ENCODE measurements around the gene MPHOSPH9.

Gene MPHOSPH9

DNA sequence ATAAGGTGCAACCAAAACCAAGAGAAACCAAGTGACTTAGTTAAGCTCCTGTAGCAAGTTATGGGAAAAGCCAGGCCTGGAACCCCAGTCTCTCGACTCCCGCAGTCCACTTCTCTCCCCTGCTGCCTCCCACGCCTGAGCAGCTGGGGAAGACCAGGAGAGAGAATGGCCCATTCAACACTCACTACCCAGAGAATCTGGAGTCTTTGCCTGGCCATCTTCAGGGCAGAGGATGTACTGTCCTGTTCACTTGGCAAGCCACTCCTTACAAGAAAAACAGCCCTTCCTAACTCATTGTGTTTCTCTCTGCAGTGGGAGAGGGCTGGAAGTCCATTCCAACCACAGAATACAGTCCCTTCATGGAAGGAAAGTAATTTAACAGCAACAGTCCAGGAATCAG, 83.9 kb downstream of the MPHOSPH9 start:
- no peak for DNase-seq (ENCODE audit: low read depth, low spot score)

DNA sequence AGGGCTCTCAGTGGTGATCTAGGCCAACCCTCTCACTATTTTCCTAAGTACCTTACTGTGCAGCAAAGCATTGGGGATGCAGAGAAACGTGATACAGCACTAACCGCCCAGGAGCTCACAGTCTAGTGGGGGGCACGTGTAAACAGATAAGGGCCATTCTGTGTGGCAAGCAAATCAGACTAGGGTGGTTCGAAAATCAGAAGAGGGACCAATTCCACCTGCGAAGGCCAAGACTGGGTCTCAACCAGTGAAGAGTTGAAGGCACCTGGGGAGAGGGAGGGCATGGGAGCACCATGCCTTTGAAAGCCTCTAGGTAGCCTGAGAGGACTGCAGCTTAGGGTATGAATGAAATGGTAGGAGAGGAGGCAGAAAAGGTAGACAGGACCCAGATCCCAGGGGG, 84.3 kb downstream of the MPHOSPH9 start:
- DNase-seq (ENCODE audit: low read depth, low spot score), result no peak

DNA sequence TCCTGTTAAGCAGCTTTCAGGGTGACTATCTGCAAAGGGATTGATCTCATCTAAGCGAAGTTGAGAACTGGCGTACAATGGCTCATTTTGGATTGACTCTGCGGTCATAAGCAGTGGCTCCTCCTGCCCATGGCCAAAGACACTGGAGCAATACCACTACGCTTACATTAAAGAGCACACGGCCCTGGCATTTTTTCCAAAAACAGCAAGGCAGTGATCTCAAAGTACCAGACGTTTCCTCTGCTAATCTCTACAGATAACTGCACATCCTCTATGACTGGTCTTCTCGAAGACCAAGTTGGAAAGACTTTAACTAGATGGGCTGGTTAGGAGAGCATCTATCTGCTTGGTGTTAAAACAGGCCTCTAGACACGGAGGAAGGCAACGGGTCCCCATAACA, 84.7 kb downstream of the MPHOSPH9 start:
- DNase-seq (ENCODE audit: low read depth, low spot score), result no peak

DNA sequence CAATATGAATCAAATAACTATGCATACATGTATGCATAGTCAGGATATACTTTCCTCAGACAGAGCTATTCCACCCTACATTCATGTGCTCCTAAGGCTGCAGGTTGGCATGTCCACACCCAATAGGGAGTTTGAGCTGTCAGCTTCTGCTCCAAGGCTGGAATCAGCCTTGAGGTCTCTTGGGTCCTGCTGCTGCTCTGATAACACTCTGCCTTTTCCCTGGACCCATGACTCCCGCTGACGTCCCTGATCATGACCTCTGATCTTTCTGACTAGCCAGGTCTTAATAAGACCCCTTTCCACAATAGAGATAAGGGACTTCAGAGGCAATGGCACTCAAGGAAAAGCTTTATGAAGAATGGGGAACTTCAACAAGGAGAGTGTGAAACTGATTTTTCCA, 87.7 kb downstream of the MPHOSPH9 start:
- DNase-seq (ENCODE audit: low read depth, low spot score), result no peak

DNA sequence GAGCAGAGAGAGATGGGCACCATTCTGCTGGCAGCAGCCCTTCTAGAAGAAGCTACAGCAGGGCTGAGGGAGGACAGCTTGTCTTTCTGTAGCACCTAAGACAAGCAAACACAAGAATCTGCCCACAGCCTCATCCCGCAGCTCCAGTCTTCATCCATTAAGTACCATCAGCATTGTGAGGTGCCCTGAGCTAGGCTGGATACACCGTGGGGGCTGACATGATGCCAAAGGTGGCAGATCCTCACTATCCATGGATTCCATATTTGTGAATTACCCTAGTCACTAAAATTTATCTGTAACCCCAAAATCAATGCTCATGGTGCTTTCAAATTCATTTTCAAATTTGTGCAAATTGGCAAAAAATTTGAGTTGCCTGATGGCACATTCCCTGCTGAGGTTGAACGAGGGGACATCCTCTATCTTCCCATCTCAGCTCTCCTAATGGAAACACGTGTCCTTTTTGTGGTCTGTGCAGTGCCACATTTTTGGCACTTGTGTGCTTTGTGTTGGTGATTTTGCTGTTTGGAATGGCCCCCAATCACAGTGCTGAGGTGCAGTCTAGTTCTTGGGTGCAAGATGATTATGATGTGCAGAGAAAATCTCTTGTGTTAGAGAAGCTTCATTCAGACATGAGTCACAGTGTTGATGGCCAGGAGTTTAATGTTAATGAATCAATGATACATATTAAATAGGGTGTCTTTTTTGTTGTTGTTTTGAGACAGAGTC, 89.0 kb downstream of the MPHOSPH9 start:
- DNase-seq (ENCODE audit: low read depth, low spot score), result no peak

DNA sequence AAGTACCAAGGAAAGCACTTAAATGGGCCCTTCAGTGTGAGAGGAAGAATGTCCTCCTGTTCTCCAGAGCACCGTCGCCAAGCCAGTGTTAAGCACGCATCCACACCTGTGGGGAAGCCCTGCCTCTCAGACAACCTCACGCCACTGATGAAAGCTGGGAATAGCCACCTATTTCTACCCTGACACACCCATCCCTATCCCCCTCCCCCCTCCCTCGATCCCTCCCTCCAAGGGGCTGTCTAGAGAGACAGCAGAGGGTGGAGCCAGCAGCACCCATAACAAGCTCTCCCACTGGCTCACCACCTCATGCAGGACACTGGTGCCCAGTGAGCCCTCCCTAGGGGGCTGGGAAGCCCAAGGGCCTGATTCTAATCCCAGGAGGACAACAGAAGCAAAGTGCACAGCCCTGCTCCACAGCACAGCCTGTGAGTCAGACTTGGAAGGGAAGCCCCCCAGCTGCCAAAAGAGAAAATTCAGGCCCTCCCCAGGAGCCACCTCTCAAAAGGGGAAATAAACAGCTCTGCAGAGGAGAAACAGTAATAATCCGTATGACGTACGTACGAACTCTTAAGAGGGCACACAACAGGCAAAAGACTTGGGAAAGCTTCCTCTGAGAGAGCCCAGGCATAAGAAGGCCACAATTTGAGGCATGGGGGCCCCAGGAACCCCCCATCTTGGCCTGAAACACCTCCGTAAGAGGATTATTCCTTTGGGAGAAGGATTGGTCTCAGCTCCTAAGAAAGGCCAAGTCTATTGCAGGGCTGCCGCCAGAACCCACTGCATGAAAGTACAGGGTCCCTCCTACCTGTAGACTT, 89.8 kb downstream of the MPHOSPH9 start:
- no peak for DNase-seq (ENCODE audit: low read depth, low spot score)

DNA sequence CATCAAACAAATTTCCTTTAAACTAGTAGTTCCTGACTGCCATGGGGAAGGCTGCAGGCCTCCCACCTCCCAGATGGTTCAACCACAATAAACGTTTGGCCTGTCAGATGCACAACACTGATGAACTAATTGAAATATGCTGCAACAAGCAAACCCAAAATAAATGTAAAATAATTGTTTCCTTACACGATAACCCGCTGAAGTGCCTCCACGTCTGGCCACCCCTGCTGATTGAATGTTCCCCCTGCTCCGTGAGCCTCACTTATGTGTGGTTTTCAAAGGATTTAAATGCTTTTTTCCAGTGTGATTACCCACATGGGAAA, 90.5 kb downstream of the MPHOSPH9 start:
- no peak for DNase-seq (ENCODE audit: low read depth, low spot score)

DNA sequence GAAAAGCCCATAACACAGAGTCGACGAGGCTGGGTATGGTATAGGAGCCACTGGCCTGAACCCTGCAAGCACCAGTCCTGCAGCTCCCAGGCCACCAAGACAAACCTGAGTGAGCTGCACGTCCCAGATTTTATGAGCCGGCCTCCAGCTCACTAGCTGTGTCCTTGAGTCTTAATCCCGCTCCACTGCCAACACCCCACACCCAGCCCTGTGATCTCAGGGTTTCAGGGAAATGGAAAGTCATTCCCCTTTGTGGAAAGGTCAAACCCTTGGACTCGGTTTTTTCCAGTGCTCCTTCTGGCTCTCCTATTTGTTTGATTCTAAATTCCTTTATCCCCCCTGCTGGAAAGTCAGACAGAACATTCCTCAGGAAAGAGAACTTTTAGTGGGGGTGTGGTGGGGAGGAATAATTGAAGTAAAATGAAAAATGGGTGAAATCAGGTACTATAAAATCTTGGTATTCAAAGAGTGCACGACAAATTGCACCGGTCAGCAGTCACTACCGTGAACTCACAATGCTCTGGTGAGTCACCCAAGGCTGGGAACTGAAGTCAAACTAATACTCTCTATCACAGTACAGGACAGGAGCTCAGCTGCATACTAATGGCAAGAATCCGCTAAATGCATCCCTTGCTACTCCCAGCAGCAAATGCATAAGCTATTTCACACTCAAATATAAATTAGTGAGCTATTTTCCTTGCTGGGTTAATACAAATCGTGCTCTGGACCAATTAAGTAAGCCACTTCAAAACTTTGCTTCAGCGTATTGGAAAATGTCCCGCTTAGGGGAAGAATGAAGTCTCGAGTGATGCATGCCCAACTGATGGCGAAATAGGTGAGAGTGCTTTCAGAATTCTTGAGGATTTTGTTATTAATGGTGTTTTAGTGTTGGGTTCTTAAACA, 91.1 kb downstream of the MPHOSPH9 start:
- DNase-seq (ENCODE audit: low read depth, low spot score), result no peak

DNA sequence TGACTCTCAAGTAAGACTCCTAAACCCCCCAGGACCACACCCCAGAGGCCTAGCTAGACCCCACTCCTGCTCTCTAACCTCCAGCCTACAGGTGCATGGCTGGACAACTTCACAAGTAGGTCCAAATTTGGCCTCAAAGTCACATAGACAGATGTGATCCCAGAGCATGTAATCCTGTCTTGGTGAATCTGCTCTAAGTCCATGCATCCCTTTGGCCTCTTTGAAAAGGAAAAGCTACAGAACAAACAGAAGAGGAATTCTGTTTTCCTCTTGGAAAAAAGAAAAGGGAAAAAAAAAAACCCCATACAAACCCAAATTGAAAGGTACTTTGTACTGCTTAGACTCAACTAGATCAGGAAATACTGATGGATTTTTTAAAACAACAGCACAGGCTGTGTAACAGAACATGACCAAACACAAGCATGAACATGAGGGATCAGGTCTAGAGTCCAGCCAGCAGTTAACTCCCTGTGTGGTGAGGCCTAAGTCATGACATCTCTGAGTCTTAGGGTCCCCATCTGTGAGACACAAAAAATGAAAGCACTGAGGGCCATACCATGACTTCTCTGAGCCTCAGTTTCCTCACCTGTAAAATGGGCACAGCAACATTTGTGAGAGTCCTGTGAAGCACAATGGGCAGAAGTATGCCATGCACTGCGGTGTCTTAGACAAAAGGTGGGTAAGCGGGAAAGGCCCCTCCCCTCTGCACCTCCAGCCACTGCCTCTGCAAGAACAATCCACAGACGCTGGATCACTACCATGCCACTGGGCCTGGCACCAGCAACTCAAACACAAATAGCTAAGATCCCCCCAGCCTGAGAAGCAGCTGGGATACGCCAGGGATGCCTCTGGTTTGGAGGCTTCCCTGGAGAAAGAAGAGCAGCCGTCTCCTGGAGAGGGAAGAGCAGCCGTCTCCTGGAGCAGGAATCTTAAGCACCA, 92.0 kb downstream of the MPHOSPH9 start:
- no peak for DNase-seq (ENCODE audit: low read depth, low spot score)

DNA sequence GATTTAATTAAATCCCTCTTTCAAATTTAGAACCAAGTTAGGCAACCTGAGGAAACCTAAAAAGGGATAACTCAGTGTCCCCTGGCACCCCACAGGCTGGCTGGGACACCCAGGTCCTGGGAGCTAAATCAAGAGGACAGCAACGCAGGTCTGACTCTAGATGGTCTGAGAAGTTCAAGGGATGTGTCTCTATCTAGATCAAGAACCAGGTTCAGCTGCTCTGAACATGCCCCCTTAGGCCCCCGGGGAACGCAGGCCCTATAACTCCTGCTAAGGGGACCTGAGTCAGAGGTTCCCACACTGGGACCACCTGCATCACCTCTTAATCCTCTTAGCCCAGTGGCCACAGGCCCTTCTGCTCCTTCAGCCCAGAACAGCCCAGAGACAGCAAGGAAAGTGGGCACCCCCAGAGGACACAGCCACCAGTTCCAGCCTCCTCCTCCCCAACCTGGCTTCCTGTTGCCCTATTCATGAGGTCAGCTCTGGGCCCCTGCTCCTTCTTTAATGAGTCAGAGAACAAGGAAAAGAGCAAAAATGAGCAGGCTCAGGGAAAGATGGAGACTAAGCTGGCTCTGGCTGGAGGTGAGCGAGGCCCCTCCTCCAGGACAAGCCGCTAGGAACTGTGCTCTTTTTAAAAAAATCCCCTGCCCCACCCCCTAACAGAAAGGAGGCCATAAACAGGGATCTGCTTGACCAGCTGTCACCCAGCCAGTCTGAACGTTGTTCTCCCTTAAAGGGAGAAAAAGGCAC, 92.8 kb downstream of the MPHOSPH9 start:
- no peak for DNase-seq (ENCODE audit: low read depth, low spot score)

DNA sequence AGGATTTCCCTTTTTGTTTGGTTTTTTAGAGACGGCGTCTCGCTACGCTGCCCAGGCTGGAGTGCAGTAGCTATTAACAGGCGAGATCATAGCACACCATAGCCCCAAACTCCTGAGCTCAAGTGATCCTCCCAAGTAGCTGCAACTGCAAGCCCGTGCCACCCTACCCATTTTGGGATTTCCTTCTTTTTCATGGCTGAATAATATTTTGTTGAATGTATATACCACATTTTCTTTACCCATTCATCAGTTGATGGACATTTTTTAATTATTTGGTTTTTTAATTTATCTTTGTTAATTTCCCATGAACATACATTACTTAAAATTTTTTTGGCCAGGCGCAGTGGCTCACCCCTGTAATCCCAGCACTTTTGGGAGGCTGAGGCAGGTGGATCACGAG, 97.3 kb downstream of the MPHOSPH9 start:
- no peak for DNase-seq (ENCODE audit: low read depth, low spot score)

DNA sequence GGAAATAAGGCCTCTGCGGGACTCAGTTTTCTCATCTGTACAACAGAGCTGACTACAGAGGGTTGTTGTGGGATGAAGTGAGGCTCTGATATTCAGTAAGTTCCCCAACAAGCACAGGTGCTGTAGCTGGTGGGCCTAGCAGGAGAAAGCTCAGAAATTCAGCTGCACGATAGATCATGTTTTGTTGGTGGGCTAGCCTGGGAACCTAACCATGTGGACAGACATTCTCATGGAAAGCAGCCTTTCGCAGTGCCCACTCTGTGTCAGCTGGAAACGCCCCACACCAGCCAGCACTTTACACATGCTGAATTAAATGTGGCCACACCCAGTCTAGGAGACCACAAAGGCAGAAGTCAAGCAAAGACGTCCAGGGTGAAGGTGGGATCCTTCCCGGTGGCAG, 98.1 kb downstream of the MPHOSPH9 start:
- DNase-seq (ENCODE audit: low read depth, low spot score), result no peak

DNA sequence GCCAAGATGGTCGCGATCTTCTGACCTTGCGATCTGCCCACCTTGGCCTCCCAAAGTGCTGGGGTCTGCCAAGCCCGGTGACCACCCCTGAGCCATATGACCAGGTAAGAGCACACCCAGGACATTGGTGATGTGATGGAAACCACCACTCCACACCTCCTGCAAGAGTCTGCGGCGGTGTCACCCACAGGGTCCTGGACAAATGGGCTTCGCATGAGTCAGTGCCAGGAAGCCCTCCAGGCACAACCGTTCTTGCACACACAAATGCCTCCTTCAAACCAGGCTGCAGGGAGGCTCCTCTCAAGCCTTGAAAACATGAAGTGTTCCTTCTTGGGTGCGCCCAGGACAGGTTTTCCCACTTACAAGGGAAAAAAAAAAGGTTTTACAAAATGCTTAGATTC, 98.7 kb downstream of the MPHOSPH9 start:
- no peak for DNase-seq (ENCODE audit: low read depth, low spot score)

DNA sequence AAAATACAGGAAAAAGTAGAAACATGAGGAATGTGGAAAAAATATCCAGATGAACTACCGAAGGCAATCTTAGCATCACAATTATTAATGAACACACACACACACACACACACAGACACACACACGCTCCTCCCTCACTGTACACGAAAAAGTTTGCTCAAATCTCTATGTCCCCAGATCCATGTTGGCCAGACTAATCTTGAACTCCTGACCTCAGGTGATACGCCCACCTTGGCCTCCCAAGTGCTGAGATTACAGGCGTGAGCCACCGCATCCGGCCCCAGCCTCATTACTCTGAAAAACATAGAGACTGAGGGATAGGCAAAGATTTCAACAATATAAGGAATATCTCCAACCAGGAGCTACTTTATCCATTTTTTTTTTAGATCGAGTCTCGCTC, 99.2 kb downstream of the MPHOSPH9 start:
- DNase-seq (ENCODE audit: low read depth, low spot score), result no peak

DNA sequence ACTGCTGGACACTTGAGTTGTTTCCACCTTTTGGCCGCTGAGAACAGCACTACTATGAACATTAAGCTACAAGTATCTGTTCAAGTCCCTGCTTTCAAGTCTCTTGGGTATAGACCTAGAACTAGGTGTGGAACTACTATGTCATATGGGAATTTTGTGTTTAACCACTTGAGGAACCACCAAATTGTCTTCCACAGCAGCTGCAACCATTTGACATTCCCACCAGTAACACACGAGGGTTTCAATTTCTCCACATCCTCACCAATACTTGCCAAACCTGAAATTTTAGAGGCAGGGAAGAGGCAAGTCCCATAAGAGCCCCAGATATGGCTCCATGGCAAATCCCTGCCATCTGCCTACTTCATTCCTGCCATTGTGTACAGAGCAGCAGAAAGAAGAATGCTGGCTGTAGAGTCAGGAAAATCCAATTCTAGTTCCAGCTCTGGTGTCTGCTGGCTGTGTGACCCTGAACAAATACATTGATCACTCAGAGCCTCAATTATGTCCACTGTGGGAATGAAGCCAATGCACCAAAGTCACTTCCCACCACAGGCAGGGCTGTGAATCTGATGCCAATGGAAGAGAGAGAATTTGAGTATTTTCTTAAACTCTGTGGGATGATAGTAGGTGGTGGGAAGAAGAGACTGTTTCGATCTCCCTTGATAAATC, 99.9 kb downstream of the MPHOSPH9 start:
- DNase-seq (ENCODE audit: low read depth, low spot score), result no peak

DNA sequence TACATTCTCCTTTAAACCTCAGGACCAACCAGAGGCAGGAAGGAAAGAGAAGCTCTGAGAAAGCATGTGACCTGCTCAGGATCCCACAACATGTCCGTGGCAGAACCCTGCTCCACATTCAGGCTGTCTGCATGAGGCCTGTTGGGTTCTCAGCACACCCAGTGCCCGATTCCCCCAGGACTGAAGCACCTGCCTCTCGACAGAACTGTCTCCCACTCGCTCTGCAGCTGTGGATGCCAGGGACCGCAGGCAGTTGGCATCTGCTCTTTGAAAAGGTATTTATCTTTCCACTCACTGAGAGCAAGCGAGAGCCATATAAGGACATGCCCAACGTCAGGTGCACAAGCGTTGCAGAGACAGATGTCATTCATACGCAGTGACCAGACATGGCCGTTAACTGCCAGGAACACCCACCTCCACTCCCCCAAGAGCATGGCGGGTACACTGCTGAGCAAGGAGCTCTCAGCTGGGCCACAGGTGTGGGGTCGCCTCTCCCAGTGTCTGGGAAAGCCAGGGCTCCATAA, 101.0 kb downstream of the MPHOSPH9 start:
- DNase-seq (ENCODE audit: low read depth, low spot score), result no peak

DNA sequence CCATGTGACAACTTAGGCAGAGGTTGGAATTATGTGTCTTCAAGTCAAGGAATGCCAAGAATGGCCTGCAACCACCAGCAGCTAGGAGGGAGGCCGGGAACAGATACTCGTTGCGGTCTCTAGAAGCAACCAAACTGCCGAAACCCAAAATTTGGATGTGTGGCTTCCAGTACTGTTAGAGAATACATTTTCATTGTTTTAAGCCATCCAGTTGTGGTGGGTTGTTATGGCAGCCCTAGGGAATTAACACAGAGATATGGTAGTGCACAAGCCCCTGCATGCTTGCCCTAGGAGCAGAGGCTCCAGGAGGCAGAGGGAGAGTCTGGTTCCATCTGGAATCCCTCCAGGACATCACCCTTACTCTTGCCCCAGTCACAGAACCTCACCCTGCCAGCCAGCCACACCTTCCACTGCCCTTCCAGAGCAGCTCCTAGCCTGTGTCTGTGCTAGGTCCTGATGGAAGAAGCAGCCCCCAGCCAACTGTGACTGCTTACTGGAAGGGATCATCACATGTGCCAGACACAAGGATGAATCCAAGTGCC, 101.6 kb downstream of the MPHOSPH9 start:
- no peak for DNase-seq (ENCODE audit: low read depth, low spot score)

DNA sequence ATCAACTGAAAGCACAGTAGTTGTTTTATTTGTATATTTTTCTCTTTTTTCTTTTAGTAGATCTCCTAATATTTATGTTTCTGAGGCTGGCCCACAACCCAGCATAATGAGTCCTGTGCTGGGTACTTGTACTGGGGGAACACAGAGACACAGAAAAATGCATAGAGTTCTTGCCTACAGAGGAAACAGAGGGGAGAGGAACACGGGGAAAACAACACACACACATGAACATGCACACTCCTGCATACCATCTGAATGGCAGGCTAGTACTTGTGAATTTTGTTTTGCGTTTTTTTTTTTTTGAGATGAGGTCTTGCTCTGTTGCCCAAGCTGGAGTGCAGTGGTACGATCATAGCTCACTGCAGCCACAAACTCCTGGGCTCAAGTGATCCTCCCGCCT, 103.3 kb downstream of the MPHOSPH9 start:
- no peak for DNase-seq (ENCODE audit: low read depth, low spot score)

DNA sequence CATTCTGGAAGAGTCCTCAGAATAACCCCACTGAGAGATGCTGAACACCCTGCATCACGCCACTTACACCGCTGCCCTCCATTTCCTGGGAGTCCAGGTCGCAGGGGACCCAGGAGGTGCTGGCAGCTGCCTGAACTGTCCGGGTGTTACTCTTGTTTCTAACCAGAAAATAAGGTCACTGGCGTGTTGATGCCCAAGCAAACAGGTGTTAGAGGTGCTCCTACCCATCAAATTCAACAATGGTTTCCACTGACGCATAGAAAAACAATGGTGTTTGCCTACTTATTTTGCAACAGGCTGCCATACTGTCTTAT, 105.8 kb downstream of the MPHOSPH9 start:
- no peak for DNase-seq (ENCODE audit: low read depth, low spot score)
